CD14-positive monocyte (primary cell): ENCODE measurements around the gene ABCG4. TPM values are rescaled to one million over a fixed set of nuclear protein-coding genes. Genes with fewer than 3 reads are reported as not detected.

Experiments used
- DNase-seq, 3 donors: peaks; one replicate each; pipeline ENCODE4 v3.0.0-alpha.2; 2011 to 2022
- H2AFZ ChIP-seq: 2 replicates; pipeline ENCODE4 v1.6.0; 2012; ENCODE audit warnings: mild to moderate bottlenecking, low read depth, low read length, inconsistent platforms; ENCODE audit not compliant: insufficient read depth, poor library complexity, severe bottlenecking
- H3K27ac ChIP-seq, 2 donors: 1 replicate in 1 of 2; 2 replicates in 1 of 2; pipeline ENCODE4 v1.5.1; 2012 to 2013; ENCODE audit warnings: low read length in 2 of 2, control low read depth in 1 of 2, inconsistent platforms in 1 of 2, low read depth in 1 of 2, mild to moderate bottlenecking in 1 of 2
- H3K27me3 ChIP-seq, 2 donors: one replicate each; pipeline versions ENCODE4 v1.6.0 to v1.6.1; 2011 to 2013; ENCODE audit warnings: low read length in 2 of 2; ENCODE audit not compliant: control insufficient read depth in 2 of 2, insufficient read depth in 2 of 2
- H3K36me3 ChIP-seq, 2 donors: replicated peaks in 1 of 2; 1 replicate in 1 of 2; 2 replicates in 1 of 2; pipeline versions ENCODE4 v1.5.1 to v1.6.1; 2012 to 2013; ENCODE audit warnings: low read length in 2 of 2, control low read depth in 1 of 2, inconsistent platforms in 1 of 2, mild to moderate bottlenecking in 1 of 2; ENCODE audit not compliant: insufficient read depth in 2 of 2, control insufficient read depth in 1 of 2
- H3K4me1 ChIP-seq, 2 donors: 1 replicate in 1 of 2; 2 replicates in 1 of 2; pipeline versions ENCODE4 v1.5.1 to v1.6.1; 2012 to 2013; ENCODE audit warnings: low read length in 2 of 2, control low read depth in 1 of 2, inconsistent platforms in 1 of 2, mild to moderate bottlenecking in 1 of 2, moderate library complexity in 1 of 2; ENCODE audit not compliant: insufficient read depth in 2 of 2, control insufficient read depth in 1 of 2
- H3K4me2 ChIP-seq: replicated peaks from 2 replicates; pipeline ENCODE3; 2012; ENCODE audit warnings: low read length, moderate library complexity, mild to moderate bottlenecking; ENCODE audit not compliant: poor library complexity, severe bottlenecking; ENCODE audit errors: extremely low read depth
- H3K4me3 ChIP-seq, 3 experiments: fragments of 200-600 bp in 1 of 3; sonication (generic) in 1 of 3; replicated peaks in 1 of 3; 1 replicate in 2 of 3; 2 replicates in 1 of 3; pipeline ENCODE4 v1.5.1; 2011 to 2013; ENCODE audit warnings: low read length in 3 of 3, mild to moderate bottlenecking in 3 of 3, control low read depth in 2 of 3, low read depth in 2 of 3, inconsistent platforms in 1 of 3, moderate library complexity in 1 of 3
- H3K79me2 ChIP-seq: 2 replicates; pipeline ENCODE4 v1.6.0; 2012; ENCODE audit warnings: mild to moderate bottlenecking, control low read depth, inconsistent platforms, low read length, moderate library complexity; ENCODE audit not compliant: insufficient read depth
- H3K9ac ChIP-seq: 2 replicates; pipeline ENCODE4 v1.6.0; 2017; ENCODE audit warnings: low read length, mild to moderate bottlenecking; ENCODE audit not compliant: insufficient read depth, poor library complexity, severe bottlenecking
- H3K9me3 ChIP-seq, 2 donors: replicated peaks in 1 of 2; 1 replicate in 1 of 2; 2 replicates in 1 of 2; pipeline versions ENCODE4 v1.5.1 to v1.6.1; 2012 to 2013; ENCODE audit warnings: low read length in 2 of 2, control low read depth in 1 of 2; ENCODE audit not compliant: control insufficient read depth in 1 of 2, insufficient read depth in 1 of 2
- H4K20me1 ChIP-seq: 2 replicates; pipeline ENCODE4 v1.6.0; 2012; ENCODE audit warnings: mild to moderate bottlenecking, low read length, control low read depth, moderate library complexity; ENCODE audit not compliant: insufficient read depth
- H3K27ac Mint-ChIP-seq, 7 donors: one replicate each; pipeline ENCODE4 v1.8.0; 2020; ENCODE audit warnings: mild to moderate bottlenecking in 7 of 7, mixed read lengths in 7 of 7, moderate library complexity in 6 of 7, inconsistent platforms in 2 of 7
- H3K27me3 Mint-ChIP-seq, 3 donors: one replicate each; pipeline ENCODE4 v1.8.0; 2021 to 2022; ENCODE audit warnings: low read depth in 3 of 3, mild to moderate bottlenecking in 3 of 3, mixed read lengths in 3 of 3, moderate library complexity in 3 of 3, inconsistent platforms in 1 of 3
- H3K36me3 Mint-ChIP-seq, 2 donors: one replicate each; pipeline ENCODE4 v1.8.0; 2020; ENCODE audit warnings: mixed read lengths in 2 of 2, inconsistent platforms in 1 of 2, mild to moderate bottlenecking in 1 of 2
- H3K4me1 Mint-ChIP-seq: one replicate; pipeline ENCODE4 v1.8.0; 2020; ENCODE audit warnings: mild to moderate bottlenecking, mixed read lengths
- H3K4me3 Mint-ChIP-seq, 2 donors: one replicate each; pipeline ENCODE4 v1.8.0; 2020; ENCODE audit warnings: mild to moderate bottlenecking in 2 of 2, mixed read lengths in 2 of 2, moderate library complexity in 1 of 2
- H3K9me3 Mint-ChIP-seq, 7 donors: one replicate each; pipeline ENCODE4 v1.8.0; 2020 to 2022; ENCODE audit warnings: mixed read lengths in 7 of 7, mild to moderate bottlenecking in 6 of 7, moderate library complexity in 6 of 7, inconsistent platforms in 2 of 7
- WGBS: methylation state at CpG from one replicate; pipeline ENCODE4 v1.1.5; 2013; ENCODE audit warnings: missing lambda C conversion rate; ENCODE audit not compliant: insufficient coverage; 5-methylcytosine and 5-hydroxymethylcytosine counted together
- intact Hi-C, 2 donors: fragments of 100-400 bp; cut with micrococcal nuclease; formaldehyde crosslinking; loops; one replicate each; pipeline versions ENCODE4 v1.15.0 to v1.15.1; 2023
- polyA plus RNA-seq, 3 donors: library from polyadenylated mRNA; depleted of rRNA in 1 of 3; unstranded in 2 of 3; stranded (reverse) in 1 of 3; fragments of 300-500 nt in 2 of 3; fragments of >200 nt in 1 of 3; fragmentation: Illumina TruSeq in 2 of 3; gene quantifications; 1 replicate in 2 of 3; 2 replicates in 1 of 3; pipeline ENCODE4 v1.2.3, GENCODE V29; 2012 to 2021
- TF ChIP-seq, protein P1 (sequence below): fragments of 200-600 bp; IDR thresholded peaks from one replicate; pipeline ENCODE4 v1.8.0; 2022; ENCODE audit warnings: antibody characterized with exemption, mild to moderate bottlenecking

ABCG4 gene
- polyA plus RNA-seq, 3 donors, result 0.04 TPM; not detected in 2

DNA sequence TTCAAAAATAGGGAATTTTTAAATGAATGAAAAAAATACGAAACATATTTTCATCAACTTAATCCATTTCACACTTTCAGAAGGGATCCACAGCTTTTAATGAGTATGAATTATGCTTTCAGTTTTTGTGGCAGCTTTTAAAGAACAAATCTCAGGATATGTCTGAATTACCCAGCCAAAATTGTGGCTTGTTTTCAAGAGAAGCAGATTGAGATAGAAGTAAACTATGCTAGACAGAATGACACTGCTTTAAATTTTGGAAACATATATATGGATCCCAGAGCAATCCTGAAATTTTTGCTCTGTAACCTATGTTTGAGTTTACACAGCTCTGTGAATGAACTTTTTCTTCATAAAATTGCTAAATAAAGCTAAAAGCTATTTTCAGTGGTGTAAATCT is 29.9 kb upstream of the ABCG4 start:
- Histone ChIP-seq H3K4me1 (peaks cover 51 to 62% of the 10 kb centered on the region in 2 donors), H3K79me2 (peaks cover 30% of the 10 kb centered on the region), H3K36me3 (peaks cover 13 to 36% of the 10 kb centered on the region in 2 donors), H3K4me3 (no peak overlapping the region), H2AFZ (no peak overlapping the region), H3K9ac (no peak overlapping the region), H3K27me3 (no peaks in the 10 kb centered on the region), H3K4me2 (no peak overlapping the region), H4K20me1 (peaks cover 17% of the 10 kb centered on the region), H3K27ac (no peak overlapping the region), H3K9me3 (no peaks in the 10 kb centered on the region)
- Mint-ChIP-seq H3K4me3 (no peak overlapping the region), H3K9me3 (no peaks in the 10 kb centered on the region), H3K36me3 (peaks cover 24 to 44% of the 10 kb centered on the region in 2 donors), H3K27ac (no peak overlapping the region), H3K27me3 (peaks cover 0 to 5% (median 0%) of the 10 kb centered on the region in 3 donors), H3K4me1 (peaks cover 54% of the 10 kb centered on the region)
- intact Hi-C loops, result no loop called here
- no peak for DNase-seq
- TF ChIP-seq, protein P1, sequence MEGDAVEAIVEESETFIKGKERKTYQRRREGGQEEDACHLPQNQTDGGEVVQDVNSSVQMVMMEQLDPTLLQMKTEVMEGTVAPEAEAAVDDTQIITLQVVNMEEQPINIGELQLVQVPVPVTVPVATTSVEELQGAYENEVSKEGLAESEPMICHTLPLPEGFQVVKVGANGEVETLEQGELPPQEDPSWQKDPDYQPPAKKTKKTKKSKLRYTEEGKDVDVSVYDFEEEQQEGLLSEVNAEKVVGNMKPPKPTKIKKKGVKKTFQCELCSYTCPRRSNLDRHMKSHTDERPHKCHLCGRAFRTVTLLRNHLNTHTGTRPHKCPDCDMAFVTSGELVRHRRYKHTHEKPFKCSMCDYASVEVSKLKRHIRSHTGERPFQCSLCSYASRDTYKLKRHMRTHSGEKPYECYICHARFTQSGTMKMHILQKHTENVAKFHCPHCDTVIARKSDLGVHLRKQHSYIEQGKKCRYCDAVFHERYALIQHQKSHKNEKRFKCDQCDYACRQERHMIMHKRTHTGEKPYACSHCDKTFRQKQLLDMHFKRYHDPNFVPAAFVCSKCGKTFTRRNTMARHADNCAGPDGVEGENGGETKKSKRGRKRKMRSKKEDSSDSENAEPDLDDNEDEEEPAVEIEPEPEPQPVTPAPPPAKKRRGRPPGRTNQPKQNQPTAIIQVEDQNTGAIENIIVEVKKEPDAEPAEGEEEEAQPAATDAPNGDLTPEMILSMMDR, result no peak
- WGBS, result no CpG with 5 or more reads among the region's 1 CpG

DNA sequence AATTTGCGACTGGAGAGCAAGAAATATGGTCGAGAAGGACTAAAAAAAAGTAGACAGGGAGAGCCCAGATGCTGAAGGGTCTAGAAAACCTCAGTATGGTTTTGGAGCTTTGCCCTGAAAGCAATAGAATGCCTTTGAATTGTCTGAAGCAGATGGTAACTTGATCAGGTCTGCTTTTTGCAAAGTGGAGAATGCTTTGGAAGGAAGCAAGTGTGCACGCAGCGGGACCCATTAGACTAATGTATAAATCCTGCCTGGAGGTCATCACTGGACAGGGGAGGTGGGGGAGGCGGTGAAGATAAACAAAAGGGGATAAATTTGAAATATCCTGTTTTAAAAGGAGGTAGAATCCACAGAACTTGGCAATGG is 28.2 kb upstream of the ABCG4 start:
- H2AFZ ChIP-seq, result peak overlapping the region; percentile 88
- H3K4me3 Mint-ChIP-seq, result peak overlapping the region; percentile 84 to 90
- H4K20me1 ChIP-seq, result peaks cover 17% of the 10 kb centered on the region
- H3K9me3 Mint-ChIP-seq, result no peaks in the 10 kb centered on the region
- peaks cover 11 to 41% of the 10 kb centered on the region in 2 donors for H3K36me3 ChIP-seq
- peak overlapping the region; percentile 94 for H3K4me2 ChIP-seq
- H3K27ac ChIP-seq, result peak overlapping the region in 1 of 2 donors; percentile 69
- intact Hi-C loops, result loop anchor here in 1 of 2 donors (2.0 to 5.0 kb wide), 2 partner anchors 14 to 33 kb away; partner anchors contain the start of gene C2CD2L
- H3K9me3 ChIP-seq, result no peaks in the 10 kb centered on the region
- H3K4me1 ChIP-seq, result peaks cover 35 to 45% of the 10 kb centered on the region in 2 donors
- peaks cover 0 to 5% (median 0%) of the 10 kb centered on the region in 3 donors for H3K27me3 Mint-ChIP-seq
- no peaks in the 10 kb centered on the region for H3K27me3 ChIP-seq
- DNase-seq, result no peak
- 69% methylated on average over 5 of the region's 5 CpGs for WGBS
- H3K36me3 Mint-ChIP-seq, result peaks cover 22 to 41% of the 10 kb centered on the region in 2 donors
- peaks cover 35% of the 10 kb centered on the region for H3K79me2 ChIP-seq
- H3K4me3 ChIP-seq, result peak overlapping the region; percentile 32 to 97 (median 97)
- peaks cover 39% of the 10 kb centered on the region for H3K4me1 Mint-ChIP-seq
- TF ChIP-seq, protein P1, result no peak
- H3K9ac ChIP-seq, result peak overlapping the region; percentile 73
- H3K27ac Mint-ChIP-seq, result peak overlapping the region; percentile 41 to 88 (median 83)
